Epithelial cell of esophagus (primary cell): ENCODE results near the gene DCP1B.

Experiments used
- DNase-seq: peaks from one replicate; pipeline ENCODE4 v3.0.0; 2010; ENCODE audit warnings: low read depth
- H3K4me3 ChIP-seq: 2 replicates; pipeline ENCODE4 v1.5.1; 2011; ENCODE audit warnings: mild to moderate bottlenecking, low read length, control low read depth
- CTCF ChIP-seq: IDR thresholded peaks from 2 replicates; pipeline ENCODE4 v1.5.1; 2011; ENCODE audit warnings: low read depth, mild to moderate bottlenecking, low read length, control low read depth, inconsistent platforms; ENCODE audit not compliant: insufficient read depth; ENCODE audit errors: missing control alignments

Gene DCP1B

GRCh38 chr12:2046957-2047356, 42.7 kb upstream of the DCP1B start:
- no peak for TF ChIP-seq CTCF
- DNase-seq = no peak
- no peak overlapping the region for H3K4me3 ChIP-seq

GRCh38 chr12:2044165-2044564, 39.9 kb upstream of the DCP1B start:
- H3K4me3 ChIP-seq = no peak overlapping the region
- no peak for TF ChIP-seq CTCF
- DNase-seq = no peak

GRCh38 chr12:2043054-2043453, 38.8 kb upstream of the DCP1B start:
- DNase-seq = no peak
- no peak overlapping the region for H3K4me3 ChIP-seq
- no peak for TF ChIP-seq CTCF

- no peak for DNase-seq
- TF ChIP-seq CTCF = no peak
- no peak overlapping the region for H3K4me3 ChIP-seq
Observed at GRCh38 chr12:2039034-2039433, 34.8 kb upstream of the DCP1B start.

GRCh38 chr12:2035431-2036055, 31.3 kb upstream of the DCP1B start:
- no peak overlapping the region for H3K4me3 ChIP-seq
- no peak for DNase-seq
- TF ChIP-seq CTCF = no peak

GRCh38 chr12:2034633-2035430, 30.6 kb upstream of the DCP1B start:
- TF ChIP-seq CTCF = peak; percentile 59
- DNase-seq = peak; percentile 75
- peak overlapping the region; percentile 23 for H3K4me3 ChIP-seq
